ENCODE results near the gene HMGCL.

- TF ChIP-seq EZH2 (IDR thresholded peaks at IDR 0.05; ENCODE audit: low read length) (no peak), CTCF (optimal IDR thresholded peaks at IDR 0.05 in 1 of 3, IDR thresholded peaks at IDR 0.05 in 1 of 3, conservative IDR thresholded peaks at IDR 0.05 in 1 of 3; ENCODE audit: extremely low read depth in 1 of 3, insufficient read depth in 2 of 3, low read length in 3 of 3) (no peak)
Measured at GRCh38 chr1:23823767-23824166, 1.5 kb downstream of the HMGCL start.

All from keratinocyte (primary cell).